Measurements from ENCODE around the gene NDUFB10.

The NDUFB10 gene

DNA sequence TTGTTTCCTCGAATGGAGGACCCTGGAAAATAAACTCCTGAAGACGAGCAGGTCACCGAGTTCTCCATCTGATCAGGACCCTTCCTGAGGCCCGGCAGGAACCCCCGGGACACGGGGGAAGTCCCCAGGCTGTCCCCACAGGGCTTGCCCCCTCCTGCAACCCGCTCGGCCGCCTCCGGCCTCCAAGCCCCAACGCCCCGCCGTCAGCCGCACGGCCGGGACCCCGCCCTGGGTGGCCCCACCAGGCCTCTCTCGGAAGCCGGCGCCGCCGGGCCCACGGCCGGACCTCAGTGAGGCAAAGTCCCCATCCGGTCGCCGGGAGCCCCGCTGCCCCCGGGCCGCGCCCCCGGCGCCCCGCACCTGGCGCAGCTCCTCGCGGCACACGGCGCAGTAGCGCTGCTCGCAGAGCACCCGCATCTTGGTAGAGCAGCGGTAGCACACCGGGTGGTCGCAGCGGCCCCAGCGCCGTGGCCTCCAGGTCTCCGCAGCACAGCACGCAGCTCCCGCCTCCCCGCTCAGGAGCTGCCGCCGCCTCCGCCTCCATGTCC is 49.9 kb downstream of the NDUFB10 start:
- no peak for DNase-seq (ENCODE audit: low spot score)
- TF ChIP-seq, protein P1, sequence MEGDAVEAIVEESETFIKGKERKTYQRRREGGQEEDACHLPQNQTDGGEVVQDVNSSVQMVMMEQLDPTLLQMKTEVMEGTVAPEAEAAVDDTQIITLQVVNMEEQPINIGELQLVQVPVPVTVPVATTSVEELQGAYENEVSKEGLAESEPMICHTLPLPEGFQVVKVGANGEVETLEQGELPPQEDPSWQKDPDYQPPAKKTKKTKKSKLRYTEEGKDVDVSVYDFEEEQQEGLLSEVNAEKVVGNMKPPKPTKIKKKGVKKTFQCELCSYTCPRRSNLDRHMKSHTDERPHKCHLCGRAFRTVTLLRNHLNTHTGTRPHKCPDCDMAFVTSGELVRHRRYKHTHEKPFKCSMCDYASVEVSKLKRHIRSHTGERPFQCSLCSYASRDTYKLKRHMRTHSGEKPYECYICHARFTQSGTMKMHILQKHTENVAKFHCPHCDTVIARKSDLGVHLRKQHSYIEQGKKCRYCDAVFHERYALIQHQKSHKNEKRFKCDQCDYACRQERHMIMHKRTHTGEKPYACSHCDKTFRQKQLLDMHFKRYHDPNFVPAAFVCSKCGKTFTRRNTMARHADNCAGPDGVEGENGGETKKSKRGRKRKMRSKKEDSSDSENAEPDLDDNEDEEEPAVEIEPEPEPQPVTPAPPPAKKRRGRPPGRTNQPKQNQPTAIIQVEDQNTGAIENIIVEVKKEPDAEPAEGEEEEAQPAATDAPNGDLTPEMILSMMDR (IDR thresholded peaks at IDR 0.05; ENCODE audit: poor library complexity, severe bottlenecking), result no peak
- Histone ChIP-seq H3K27ac (ENCODE audit: poor library complexity, severe bottlenecking) (peak overlapping the region; percentile 85), H3K36me3 (ENCODE audit: low read depth) (peaks cover 30% of the 10 kb centered on the region), H3K4me3 (ENCODE audit: severe bottlenecking) (peak overlapping the region; percentile 77), H3K9me3 (ENCODE audit: severe bottlenecking) (no peaks in the 10 kb centered on the region), H3K4me1 (ENCODE audit: insufficient read depth, poor library complexity, severe bottlenecking) (peaks cover 7% of the 10 kb centered on the region), H3K27me3 (ENCODE audit: insufficient read depth, poor library complexity, severe bottlenecking) (no peaks in the 10 kb centered on the region)
- no peak for ATAC-seq (ENCODE audit: low read depth)

DNA sequence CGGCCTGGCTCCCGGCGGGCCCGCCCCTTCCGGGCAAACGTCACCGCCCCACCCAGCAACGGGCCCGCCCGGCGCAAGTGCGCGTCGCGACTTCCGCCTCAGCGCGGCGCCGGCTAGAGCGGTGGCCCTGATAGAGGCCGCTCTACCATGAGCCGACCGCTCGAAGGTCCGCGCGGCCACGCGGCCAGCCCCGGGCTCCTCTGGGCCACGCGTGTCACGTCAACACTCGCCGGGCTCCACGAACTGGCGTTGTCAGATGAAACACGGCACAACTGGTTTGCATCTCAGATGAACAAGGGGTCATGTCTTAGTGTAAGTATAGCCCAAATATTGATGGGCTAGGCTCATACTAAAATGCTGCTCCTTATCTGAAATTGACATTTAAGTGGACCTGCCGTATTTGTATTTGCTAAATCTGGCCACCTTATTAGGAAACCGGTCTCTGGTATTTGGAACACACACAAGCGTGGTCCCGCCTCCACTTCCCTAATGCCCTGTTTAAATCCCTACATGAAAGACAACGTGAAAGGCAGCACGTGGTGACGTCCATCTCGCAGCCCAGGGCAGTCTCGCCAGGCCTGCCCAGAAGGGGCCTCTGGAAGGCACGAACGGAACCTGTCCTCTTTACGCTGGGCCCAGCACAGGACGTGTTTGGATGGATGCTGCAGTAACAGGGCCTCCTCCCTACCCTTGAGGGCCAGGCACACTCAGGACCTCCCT is 50.6 kb downstream of the NDUFB10 start, which contains the start of gene ZNF598:
ZNF598 (minus strand) TSS at position 31 of the 720 bp plus-strand sequence.
- peak; percentile 74 for ATAC-seq (ENCODE audit: low read depth)
- Histone ChIP-seq H3K9me3 (ENCODE audit: severe bottlenecking) (no peaks in the 10 kb centered on the region), H3K4me1 (ENCODE audit: insufficient read depth, poor library complexity, severe bottlenecking) (peaks cover 9% of the 10 kb centered on the region), H3K4me3 (ENCODE audit: severe bottlenecking) (peak within 1 kb of the TSS; percentile 77), H3K36me3 (ENCODE audit: low read depth) (peaks cover 25% of the 10 kb centered on the region), H3K27ac (ENCODE audit: poor library complexity, severe bottlenecking) (peak within 1 kb of the TSS; percentile 85), H3K27me3 (ENCODE audit: insufficient read depth, poor library complexity, severe bottlenecking) (no peaks in the 10 kb centered on the region)
- TF ChIP-seq, protein P1 (IDR thresholded peaks at IDR 0.05; ENCODE audit: poor library complexity, severe bottlenecking), result no peak
- no peak for DNase-seq (ENCODE audit: low spot score)

Measured in RWPE2 (cell line).